ENCODE measurements around the gene NAV2.

The NAV2 gene

GRCh38 chr11:19861171-19861570 lies 148.5 kb downstream of the NAV2 start:
- DNase-seq (ENCODE audit: low read depth in 1 of 2, low spot score in 1 of 2), result no peak

GRCh38 chr11:19862091-19862490 lies 149.5 kb downstream of the NAV2 start:
- DNase-seq (ENCODE audit: low read depth in 1 of 2, low spot score in 1 of 2), result no peak

GRCh38 chr11:19864141-19865140 lies 151.8 kb downstream of the NAV2 start:
- DNase-seq (ENCODE audit: low read depth in 1 of 2, low spot score in 1 of 2), result no peak

- DNase-seq (ENCODE audit: low read depth in 1 of 2, low spot score in 1 of 2), result no peak
These were observed 153.4 kb downstream of the NAV2 start for GRCh38 chr11:19866037-19866436.

GRCh38 chr11:19866521-19866920 lies 153.9 kb downstream of the NAV2 start:
- DNase-seq (ENCODE audit: low read depth in 1 of 2, low spot score in 1 of 2), result no peak

- no peak for DNase-seq (ENCODE audit: low read depth in 1 of 2, low spot score in 1 of 2)
These were observed 154.4 kb downstream of the NAV2 start for GRCh38 chr11:19867064-19867463.

GRCh38 chr11:19868281-19868821 lies 155.7 kb downstream of the NAV2 start:
- DNase-seq (ENCODE audit: low read depth in 1 of 2, low spot score in 1 of 2), result no peak

- no peak for DNase-seq (ENCODE audit: low read depth in 1 of 2, low spot score in 1 of 2)
These were observed 156.2 kb downstream of the NAV2 start for GRCh38 chr11:19868871-19869270.

GRCh38 chr11:19869466-19869865 lies 156.8 kb downstream of the NAV2 start:
- DNase-seq (ENCODE audit: low read depth in 1 of 2, low spot score in 1 of 2), result no peak

GRCh38 chr11:19869946-19870589 lies 157.4 kb downstream of the NAV2 start:
- DNase-seq (ENCODE audit: low read depth in 1 of 2, low spot score in 1 of 2), result no peak

GRCh38 chr11:19871531-19871930 lies 158.9 kb downstream of the NAV2 start:
- DNase-seq (ENCODE audit: low read depth in 1 of 2, low spot score in 1 of 2), result no peak

GRCh38 chr11:19872512-19873145 lies 160.0 kb downstream of the NAV2 start:
- no peak for DNase-seq (ENCODE audit: low read depth in 1 of 2, low spot score in 1 of 2)

- DNase-seq (ENCODE audit: low read depth in 1 of 2, low spot score in 1 of 2), result no peak
These were observed 161.1 kb downstream of the NAV2 start for GRCh38 chr11:19873730-19874129.

GRCh38 chr11:19874266-19874665 lies 161.6 kb downstream of the NAV2 start:
- no peak for DNase-seq (ENCODE audit: low read depth in 1 of 2, low spot score in 1 of 2)

- DNase-seq (ENCODE audit: low read depth in 1 of 2, low spot score in 1 of 2), result no peak
These were observed 164.1 kb downstream of the NAV2 start for GRCh38 chr11:19876750-19877149.

GRCh38 chr11:19878520-19878919 lies 165.9 kb downstream of the NAV2 start:
- no peak for DNase-seq (ENCODE audit: low read depth in 1 of 2, low spot score in 1 of 2)

- no peak for DNase-seq (ENCODE audit: low read depth in 1 of 2, low spot score in 1 of 2)
These were observed 166.9 kb downstream of the NAV2 start for GRCh38 chr11:19879307-19880087.

GRCh38 chr11:19880088-19880345 lies 167.4 kb downstream of the NAV2 start:
- no peak for DNase-seq (ENCODE audit: low read depth in 1 of 2, low spot score in 1 of 2)

GRCh38 chr11:19881177-19881576 lies 168.5 kb downstream of the NAV2 start:
- DNase-seq (ENCODE audit: low read depth in 1 of 2, low spot score in 1 of 2), result no peak

- no peak for DNase-seq (ENCODE audit: low read depth in 1 of 2, low spot score in 1 of 2)
These were observed 169.7 kb downstream of the NAV2 start for GRCh38 chr11:19882356-19882755.

- no peak for DNase-seq (ENCODE audit: low read depth in 1 of 2, low spot score in 1 of 2)
These were observed 173.9 kb downstream of the NAV2 start for GRCh38 chr11:19886498-19886897.
